Peyer's patch (tissue), 4 donors: ENCODE measurements around the gene CASZ1. TPM values are rescaled to one million over a fixed set of nuclear protein-coding genes. Genes with fewer than 3 reads are reported as not detected.
A peak's percentile ranks its signal among the peaks of the same experiment; 100 is the strongest.

Experiments
- DNase-seq, 3 donors: peaks; one replicate each; pipeline ENCODE4 v3.0.0-alpha.2; 2017 to 2019
- H3K27ac ChIP-seq, 4 donors: fragments of 200-600 bp; sonication (generic); one replicate each; pipeline ENCODE4 v1.5.1; 2016 to 2019
- H3K27me3 ChIP-seq, 2 donors: fragments of 200-600 bp; sonication (generic); one replicate each; pipeline ENCODE4 v1.5.1; 2019
- H3K36me3 ChIP-seq, 3 donors: fragments of 200-600 bp; sonication (generic); one replicate each; pipeline ENCODE4 v1.5.1; 2016 to 2019
- H3K4me1 ChIP-seq, 4 donors: fragments of 200-600 bp; sonication (generic); one replicate each; pipeline ENCODE4 v1.5.1; 2016 to 2019
- H3K4me3 ChIP-seq, 4 donors: fragments of 200-600 bp; sonication (generic); 1 replicate in 3 of 4; 2 replicates in 1 of 4; pipeline ENCODE4 v1.5.1; 2016 to 2019; ENCODE audit warnings: mild to moderate bottlenecking in 1 of 4
- H3K9me3 ChIP-seq, 4 donors: fragments of 200-600 bp; sonication (generic); one replicate each; pipeline ENCODE4 v1.5.1; 2016 to 2019; ENCODE audit warnings: mild to moderate bottlenecking in 1 of 4
- POLR2A ChIP-seq, 2 donors: fragments of 450-650 bp; IDR thresholded peaks; one replicate each; pipeline ENCODE4 v1.5.1; 2017; ENCODE audit warnings: antibody characterized with exemption in 2 of 2, mild to moderate bottlenecking in 2 of 2, moderate library complexity in 2 of 2
- total RNA-seq, 4 donors: library from RNA; depleted of rRNA; stranded (reverse); fragments of >200 nt; gene quantifications; one replicate each; pipeline ENCODE4 v1.1.0, GENCODE V29; 2016
- TF ChIP-seq, protein P1 (sequence below), 6 experiments: fragments of 450-650 bp in 4 of 6; fragments of 200-600 bp in 2 of 6; sonication (generic) in 1 of 6; IDR thresholded peaks; one replicate each; pipeline ENCODE4 v1.5.1; 2017 to 2019; ENCODE audit warnings: antibody characterized with exemption in 6 of 6, mild to moderate bottlenecking in 3 of 6, moderate library complexity in 1 of 6

The CASZ1 gene, protein sequence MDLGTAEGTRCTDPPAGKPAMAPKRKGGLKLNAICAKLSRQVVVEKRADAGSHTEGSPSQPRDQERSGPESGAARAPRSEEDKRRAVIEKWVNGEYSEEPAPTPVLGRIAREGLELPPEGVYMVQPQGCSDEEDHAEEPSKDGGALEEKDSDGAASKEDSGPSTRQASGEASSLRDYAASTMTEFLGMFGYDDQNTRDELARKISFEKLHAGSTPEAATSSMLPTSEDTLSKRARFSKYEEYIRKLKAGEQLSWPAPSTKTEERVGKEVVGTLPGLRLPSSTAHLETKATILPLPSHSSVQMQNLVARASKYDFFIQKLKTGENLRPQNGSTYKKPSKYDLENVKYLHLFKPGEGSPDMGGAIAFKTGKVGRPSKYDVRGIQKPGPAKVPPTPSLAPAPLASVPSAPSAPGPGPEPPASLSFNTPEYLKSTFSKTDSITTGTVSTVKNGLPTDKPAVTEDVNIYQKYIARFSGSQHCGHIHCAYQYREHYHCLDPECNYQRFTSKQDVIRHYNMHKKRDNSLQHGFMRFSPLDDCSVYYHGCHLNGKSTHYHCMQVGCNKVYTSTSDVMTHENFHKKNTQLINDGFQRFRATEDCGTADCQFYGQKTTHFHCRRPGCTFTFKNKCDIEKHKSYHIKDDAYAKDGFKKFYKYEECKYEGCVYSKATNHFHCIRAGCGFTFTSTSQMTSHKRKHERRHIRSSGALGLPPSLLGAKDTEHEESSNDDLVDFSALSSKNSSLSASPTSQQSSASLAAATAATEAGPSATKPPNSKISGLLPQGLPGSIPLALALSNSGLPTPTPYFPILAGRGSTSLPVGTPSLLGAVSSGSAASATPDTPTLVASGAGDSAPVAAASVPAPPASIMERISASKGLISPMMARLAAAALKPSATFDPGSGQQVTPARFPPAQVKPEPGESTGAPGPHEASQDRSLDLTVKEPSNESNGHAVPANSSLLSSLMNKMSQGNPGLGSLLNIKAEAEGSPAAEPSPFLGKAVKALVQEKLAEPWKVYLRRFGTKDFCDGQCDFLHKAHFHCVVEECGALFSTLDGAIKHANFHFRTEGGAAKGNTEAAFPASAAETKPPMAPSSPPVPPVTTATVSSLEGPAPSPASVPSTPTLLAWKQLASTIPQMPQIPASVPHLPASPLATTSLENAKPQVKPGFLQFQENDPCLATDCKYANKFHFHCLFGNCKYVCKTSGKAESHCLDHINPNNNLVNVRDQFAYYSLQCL (N-terminal part only)
- total RNA-seq, result 100 to 1,000 TPM in 3 of 4 donors, 10 to 100 TPM in 1; 87.5 to 165 (median 137) TPM

DNA sequence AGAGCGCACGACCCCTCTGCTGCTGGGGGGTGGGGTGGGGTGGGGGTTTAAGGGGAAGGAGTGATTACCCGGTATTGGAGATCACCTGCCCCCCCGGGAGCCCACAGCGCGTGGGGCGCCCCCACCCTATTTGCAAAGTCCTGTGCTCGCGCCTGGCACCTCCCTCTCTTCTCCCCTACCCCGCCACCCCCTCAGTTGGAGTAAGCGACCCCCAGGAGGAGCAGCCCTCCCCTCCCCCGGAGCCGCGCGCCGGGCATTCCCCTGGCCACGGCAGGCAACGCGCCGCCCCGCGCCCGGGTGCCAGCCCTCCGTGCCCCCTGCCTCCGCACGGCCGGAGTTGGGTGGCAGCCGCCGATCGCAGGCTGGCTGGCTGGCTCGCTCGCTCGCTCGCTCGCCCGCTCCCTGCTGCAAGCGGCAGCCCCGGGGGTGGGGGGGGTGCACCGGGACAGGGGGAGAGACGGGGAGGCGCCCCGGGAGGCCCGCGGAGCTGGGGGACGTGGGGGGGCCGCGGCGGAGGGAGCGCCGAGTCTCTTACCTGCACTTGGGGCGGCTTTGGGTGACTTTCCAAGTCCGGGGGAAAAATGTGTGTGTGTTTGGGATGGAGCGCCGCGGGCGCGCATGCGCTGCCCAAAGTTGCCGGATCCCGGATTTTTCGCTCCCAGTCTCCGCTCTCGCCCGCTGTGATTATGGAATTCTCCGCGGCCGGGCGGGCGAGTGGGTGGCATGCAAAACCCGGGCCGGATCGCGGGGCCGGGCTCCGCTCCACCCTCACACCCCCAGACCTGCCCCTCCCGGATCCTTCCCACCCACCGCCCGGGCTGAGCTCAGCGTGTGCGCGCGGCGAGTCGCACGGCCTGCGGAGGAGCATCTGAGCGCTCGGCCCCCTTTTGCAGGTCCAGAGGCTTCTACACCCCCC is at the start of gene CASZ1:
Gene CASZ1 (minus strand): TSS at position 618 of the 916 bp plus-strand sequence. CDS start 102,757 bp downstream, outside the sequence.
- Histone ChIP-seq H3K4me3 (peak within 1 kb of the TSS; percentile 33 to 90 (median 65)), H3K27ac (peak within 1 kb of the TSS in 3 of 4 donors; percentile 83 to 97 (median 91)), H3K4me1 (peaks cover 0 to 18% (median 3%) of the 10 kb centered on the region in 4 donors), H3K27me3 (no peaks in the 10 kb centered on the region), H3K9me3 (no peaks in the 10 kb centered on the region), H3K36me3 (no peaks in the 10 kb centered on the region)
- TF ChIP-seq, protein P1, sequence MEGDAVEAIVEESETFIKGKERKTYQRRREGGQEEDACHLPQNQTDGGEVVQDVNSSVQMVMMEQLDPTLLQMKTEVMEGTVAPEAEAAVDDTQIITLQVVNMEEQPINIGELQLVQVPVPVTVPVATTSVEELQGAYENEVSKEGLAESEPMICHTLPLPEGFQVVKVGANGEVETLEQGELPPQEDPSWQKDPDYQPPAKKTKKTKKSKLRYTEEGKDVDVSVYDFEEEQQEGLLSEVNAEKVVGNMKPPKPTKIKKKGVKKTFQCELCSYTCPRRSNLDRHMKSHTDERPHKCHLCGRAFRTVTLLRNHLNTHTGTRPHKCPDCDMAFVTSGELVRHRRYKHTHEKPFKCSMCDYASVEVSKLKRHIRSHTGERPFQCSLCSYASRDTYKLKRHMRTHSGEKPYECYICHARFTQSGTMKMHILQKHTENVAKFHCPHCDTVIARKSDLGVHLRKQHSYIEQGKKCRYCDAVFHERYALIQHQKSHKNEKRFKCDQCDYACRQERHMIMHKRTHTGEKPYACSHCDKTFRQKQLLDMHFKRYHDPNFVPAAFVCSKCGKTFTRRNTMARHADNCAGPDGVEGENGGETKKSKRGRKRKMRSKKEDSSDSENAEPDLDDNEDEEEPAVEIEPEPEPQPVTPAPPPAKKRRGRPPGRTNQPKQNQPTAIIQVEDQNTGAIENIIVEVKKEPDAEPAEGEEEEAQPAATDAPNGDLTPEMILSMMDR (IDR thresholded peaks at IDR 0.05), result no peak
- TF ChIP-seq POLR2A (IDR thresholded peaks at IDR 0.05), result peak; percentile 75 to 88
- peak in 2 of 3 donors; percentile 80 to 91 for DNase-seq

DNA sequence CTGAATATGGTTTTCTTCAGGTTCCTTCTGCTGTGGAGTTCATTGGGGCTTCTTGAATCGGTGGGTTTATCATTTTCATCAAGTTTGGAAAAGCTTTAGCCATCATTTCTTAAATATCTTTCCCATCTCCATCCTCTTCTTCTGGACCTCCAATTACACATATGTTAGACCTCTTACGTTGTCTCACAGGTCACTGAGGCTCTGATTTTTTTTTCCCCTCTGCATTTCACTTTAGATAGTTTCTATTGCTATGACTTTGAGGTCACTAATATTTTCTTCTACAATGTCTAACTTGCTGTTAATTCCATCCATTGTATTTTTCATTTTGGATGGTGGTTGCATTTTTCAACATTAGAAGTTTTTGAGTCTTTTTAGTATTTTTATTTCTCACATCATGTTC is 47.3 kb upstream of the CASZ1 start:
- no peak for TF ChIP-seq POLR2A (IDR thresholded peaks at IDR 0.05)
- TF ChIP-seq, protein P1 (IDR thresholded peaks at IDR 0.05), result no peak
- Histone ChIP-seq H3K9me3 (peaks cover 0 to 8% (median 0%) of the 10 kb centered on the region in 4 donors), H3K4me3 (no peak overlapping the region), H3K36me3 (no peaks in the 10 kb centered on the region), H3K27me3 (no peaks in the 10 kb centered on the region), H3K27ac (no peak overlapping the region), H3K4me1 (no peaks in the 10 kb centered on the region)
- DNase-seq, result no peak

DNA sequence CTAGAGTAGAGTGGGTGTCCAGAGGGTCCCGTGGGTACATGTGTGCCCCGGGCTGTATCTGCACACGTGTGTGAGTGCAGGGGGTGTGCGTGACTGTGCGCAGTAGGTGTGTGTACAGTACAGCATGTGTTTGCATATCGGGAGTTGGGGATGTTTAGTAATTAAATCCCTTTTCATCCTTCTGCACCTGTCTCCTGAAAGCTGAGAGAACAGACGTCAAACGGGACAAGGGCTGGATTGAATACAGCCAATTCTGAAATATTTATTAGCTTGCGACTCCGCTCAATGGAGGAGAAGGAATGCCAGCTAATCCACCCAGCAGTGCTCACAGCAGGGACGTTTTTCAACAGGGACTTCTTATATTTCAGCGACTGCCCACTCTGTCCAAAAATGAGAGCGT is 44.7 kb upstream of the CASZ1 start:
- no peak overlapping the region for H3K4me3 ChIP-seq
- H3K9me3 ChIP-seq, result peaks cover 0 to 4% (median 0%) of the 10 kb centered on the region in 4 donors
- H3K36me3 ChIP-seq, result no peaks in the 10 kb centered on the region
- no peaks in the 10 kb centered on the region for H3K27me3 ChIP-seq
- peaks cover 0 to 7% (median 0%) of the 10 kb centered on the region in 4 donors for H3K4me1 ChIP-seq
- no peak for TF ChIP-seq POLR2A (IDR thresholded peaks at IDR 0.05)
- TF ChIP-seq, protein P1 (IDR thresholded peaks at IDR 0.05), result no peak
- no peak for DNase-seq
- no peak overlapping the region for H3K27ac ChIP-seq

DNA sequence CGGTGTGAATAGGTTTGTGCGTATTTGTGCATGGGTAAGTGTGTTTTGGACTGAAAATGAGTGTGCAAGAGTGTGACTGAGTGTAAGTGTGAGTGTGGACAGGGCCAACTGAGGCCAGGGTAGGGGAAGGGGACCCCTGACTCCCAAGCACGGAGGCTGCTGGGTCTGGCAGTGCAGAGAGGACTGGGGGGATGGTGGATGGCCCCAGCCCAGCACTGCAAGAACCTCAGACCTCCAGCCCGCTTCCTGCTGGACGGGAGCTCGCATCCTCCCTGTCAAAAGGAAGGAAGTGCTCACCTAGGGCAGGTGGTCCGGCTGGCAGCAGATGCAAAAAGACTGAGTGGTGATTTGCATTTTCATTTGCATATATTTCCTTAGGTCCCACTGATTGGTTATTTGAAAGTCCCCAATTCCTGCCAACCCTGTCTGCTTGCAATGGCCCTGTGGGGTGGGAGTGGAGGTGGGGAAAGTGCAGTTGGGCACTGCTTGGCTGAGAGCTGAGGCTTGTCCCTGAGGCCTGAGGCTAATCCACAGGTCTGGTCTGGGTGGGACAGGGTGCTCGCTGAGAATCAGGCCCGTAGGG is 42.8 kb upstream of the CASZ1 start:
- TF ChIP-seq, protein P1 (IDR thresholded peaks at IDR 0.05), result no peak
- TF ChIP-seq POLR2A (IDR thresholded peaks at IDR 0.05), result no peak
- Histone ChIP-seq H3K36me3 (no peaks in the 10 kb centered on the region), H3K9me3 (peaks cover 0 to 4% (median 0%) of the 10 kb centered on the region in 4 donors), H3K27ac (no peak overlapping the region), H3K4me1 (peaks cover 0 to 17% (median 0%) of the 10 kb centered on the region in 4 donors), H3K4me3 (no peak overlapping the region), H3K27me3 (peaks cover 0 to 3% of the 10 kb centered on the region in 2 donors)
- no peak for DNase-seq
